Trophoblast cell (in vitro differentiated cells and primary cell): ENCODE data around the gene SPAG9.
A peak's percentile ranks its signal among the peaks of the same experiment; 100 is the strongest.

Experiments used
- DNase-seq, 2 donors: peaks; one replicate each; pipeline ENCODE4 v3.0.0-alpha.2; 2016
- H2AFZ ChIP-seq: 2 replicates; pipeline ENCODE4 v1.6.1; 2013; ENCODE audit warnings: low read length, moderate library complexity, mild to moderate bottlenecking; ENCODE audit not compliant: insufficient read depth, poor library complexity
- H2AK5ac ChIP-seq: 2 replicates; pipeline ENCODE4 v1.6.1; 2013; ENCODE audit warnings: mild to moderate bottlenecking, low read length
- H2BK120ac ChIP-seq: 2 replicates; pipeline ENCODE4 v1.6.1; 2013; ENCODE audit warnings: low read length, mild to moderate bottlenecking, moderate library complexity; ENCODE audit not compliant: insufficient read depth, poor library complexity
- H2BK12ac ChIP-seq: 2 replicates; pipeline ENCODE4 v1.6.1; 2013; ENCODE audit warnings: mild to moderate bottlenecking, low read length, moderate library complexity
- H2BK5ac ChIP-seq: 2 replicates; pipeline ENCODE4 v1.6.1; 2013; ENCODE audit warnings: low read length, low read depth, moderate library complexity, mild to moderate bottlenecking; ENCODE audit not compliant: poor library complexity
- H3K14ac ChIP-seq: 2 replicates; pipeline ENCODE4 v1.6.1; 2013; ENCODE audit warnings: mild to moderate bottlenecking, low read length
- H3K18ac ChIP-seq: 2 replicates; pipeline ENCODE4 v1.6.1; 2013; ENCODE audit warnings: mild to moderate bottlenecking, low read length
- H3K23ac ChIP-seq: 2 replicates; pipeline ENCODE4 v1.6.1; 2013; ENCODE audit warnings: low read length
- H3K27ac ChIP-seq: 2 replicates; pipeline ENCODE4 v1.5.1; 2013; ENCODE audit warnings: low read depth, mild to moderate bottlenecking, inconsistent platforms, low read length, moderate library complexity
- H3K27me3 ChIP-seq: 2 replicates; pipeline ENCODE4 v1.6.1; 2013; ENCODE audit warnings: inconsistent platforms, mild to moderate bottlenecking, low read length, moderate library complexity; ENCODE audit not compliant: insufficient read depth
- H3K36me3 ChIP-seq, 2 experiments: 1 replicate in 1 of 2; 2 replicates in 1 of 2; pipeline ENCODE4 v1.6.1; 2013; ENCODE audit warnings: low read length in 2 of 2, mild to moderate bottlenecking in 2 of 2, moderate library complexity in 1 of 2; ENCODE audit not compliant: insufficient read depth in 2 of 2, control insufficient read depth in 1 of 2
- H3K4ac ChIP-seq: 2 replicates; pipeline ENCODE4 v1.6.1; 2013; ENCODE audit warnings: low read depth, mild to moderate bottlenecking, low read length, moderate library complexity
- H3K4me1 ChIP-seq, 2 experiments: 1 replicate in 1 of 2; 2 replicates in 1 of 2; pipeline ENCODE4 v1.6.1; 2013; ENCODE audit warnings: low read length in 2 of 2, mild to moderate bottlenecking in 2 of 2, moderate library complexity in 1 of 2; ENCODE audit not compliant: insufficient read depth in 2 of 2, control insufficient read depth in 1 of 2
- H3K4me2 ChIP-seq: 2 replicates; pipeline ENCODE4 v1.6.1; 2013; ENCODE audit warnings: inconsistent platforms, mild to moderate bottlenecking, low read length, moderate library complexity
- H3K4me3 ChIP-seq: 2 replicates; pipeline ENCODE4 v1.5.1; 2013; ENCODE audit warnings: mild to moderate bottlenecking, low read depth, low read length, inconsistent platforms
- H3K79me1 ChIP-seq: one replicate; pipeline ENCODE4 v1.6.1; 2013; ENCODE audit warnings: low read length
- H3K79me2 ChIP-seq: 2 replicates; pipeline ENCODE4 v1.6.1; 2013; ENCODE audit warnings: low read length, mild to moderate bottlenecking; ENCODE audit not compliant: control insufficient read depth, insufficient read depth, poor library complexity
- H3K9ac ChIP-seq: 2 replicates; pipeline ENCODE4 v1.6.1; 2013; ENCODE audit warnings: mild to moderate bottlenecking, low read length
- H3K9me3 ChIP-seq: 2 replicates; pipeline ENCODE4 v1.6.1; 2013; ENCODE audit warnings: low read depth, mild to moderate bottlenecking, control low read depth, inconsistent platforms, low read length; ENCODE audit not compliant: insufficient read depth
- H4K12ac ChIP-seq: 2 replicates; pipeline ENCODE4 v1.6.1; 2013; ENCODE audit warnings: low read depth, mild to moderate bottlenecking, low read length, moderate library complexity
- H4K8ac ChIP-seq: 2 replicates; pipeline ENCODE4 v1.6.1; 2013; ENCODE audit warnings: low read depth, mild to moderate bottlenecking, low read length, moderate library complexity
- H4K91ac ChIP-seq: one replicate; pipeline ENCODE4 v1.6.1; 2013; ENCODE audit warnings: low read depth, mild to moderate bottlenecking, low read length, moderate library complexity
- WGBS: extraction: QIAGEN DNeasy Blood & Tissue Kit; methylation state at CpG from one replicate; pipeline ENCODE4 v1.1.7; 2013; ENCODE audit warnings: missing lambda C conversion rate; ENCODE audit not compliant: insufficient read length, insufficient coverage; ENCODE audit errors: extremely low coverage; 5-methylcytosine and 5-hydroxymethylcytosine counted together

Gene SPAG9

GRCh38 chr17:51004249-51004648 is 116.4 kb downstream of the SPAG9 start:
- no peak overlapping the region for H3K14ac ChIP-seq
- H3K4me2 ChIP-seq: no peak overlapping the region
- no peak overlapping the region for H3K4ac ChIP-seq
- no peak overlapping the region for H2BK5ac ChIP-seq
- H2BK120ac ChIP-seq: no peak overlapping the region
- H3K9me3 ChIP-seq: no peaks in the 10 kb centered on the region
- no peak overlapping the region for H3K23ac ChIP-seq
- no peak overlapping the region for H4K12ac ChIP-seq
- H3K9ac ChIP-seq: no peak overlapping the region
- no peaks in the 10 kb centered on the region for H3K79me1 ChIP-seq
- H3K18ac ChIP-seq: no peak overlapping the region
- H2AFZ ChIP-seq: no peak overlapping the region
- no peak for DNase-seq
- H3K36me3 ChIP-seq: peaks cover 6 to 17% of the 10 kb centered on the region in 2 experiments
- H3K27me3 ChIP-seq: no peaks in the 10 kb centered on the region
- peak overlapping the region; percentile 19 for H4K8ac ChIP-seq
- H2AK5ac ChIP-seq: no peak overlapping the region
- no peak overlapping the region for H4K91ac ChIP-seq
- H2BK12ac ChIP-seq: no peak overlapping the region
- H3K27ac ChIP-seq: no peak overlapping the region
- H3K4me3 ChIP-seq: no peak overlapping the region
- no peaks in the 10 kb centered on the region for H3K79me2 ChIP-seq
- no peaks in the 10 kb centered on the region for H3K4me1 ChIP-seq
- WGBS: no CpG with 5 or more reads among the region's 1 CpG

DNA sequence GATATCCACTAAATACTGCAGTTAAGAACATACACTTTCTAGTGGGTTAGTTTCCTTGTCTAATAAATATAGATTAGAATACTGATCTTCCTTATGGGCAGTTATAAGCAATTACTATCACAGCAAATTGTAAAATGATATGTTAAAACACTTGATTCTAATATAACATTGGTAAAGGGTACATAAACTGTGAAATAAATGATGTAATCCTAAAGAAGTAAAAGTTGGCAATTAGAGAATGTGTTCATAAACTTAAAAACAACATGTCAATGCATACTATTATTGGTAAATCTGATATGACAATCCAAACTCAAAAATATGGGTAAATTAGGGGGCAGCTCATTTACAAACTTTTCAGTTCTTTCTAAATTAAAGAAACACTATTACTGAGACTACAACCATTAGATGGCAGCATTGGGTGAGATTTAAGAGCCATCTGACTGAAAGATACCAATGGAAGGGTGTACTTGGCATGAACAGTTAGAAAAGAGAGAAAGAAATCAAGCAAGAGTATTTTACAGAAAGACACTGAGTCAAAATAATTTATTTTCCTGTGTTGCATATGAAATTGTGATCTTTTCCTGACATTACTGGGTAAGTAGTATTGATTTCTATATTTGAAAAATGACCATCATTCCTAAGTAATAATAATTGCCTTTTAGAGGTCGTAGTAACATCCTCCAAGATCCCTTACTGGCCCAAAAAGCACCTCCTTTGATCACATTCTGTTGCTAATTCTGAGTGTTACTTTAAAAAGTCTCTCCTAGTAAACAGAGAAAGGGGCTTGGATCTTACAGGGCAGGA is 119.6 kb downstream of the SPAG9 start:
- Histone ChIP-seq H3K27ac (no peak overlapping the region), H3K4me3 (no peak overlapping the region), H3K9ac (no peak overlapping the region), H4K8ac (no peak overlapping the region), H3K4me2 (no peak overlapping the region), H2BK5ac (no peak overlapping the region), H3K9me3 (no peaks in the 10 kb centered on the region), H3K18ac (no peak overlapping the region), H2AK5ac (no peak overlapping the region), H3K36me3 (peaks cover 13 to 22% of the 10 kb centered on the region in 2 experiments), H3K4me1 (no peaks in the 10 kb centered on the region), H3K4ac (no peak overlapping the region), H4K12ac (no peak overlapping the region), H2AFZ (no peak overlapping the region), H3K79me1 (no peaks in the 10 kb centered on the region), H3K23ac (no peak overlapping the region), H3K27me3 (no peaks in the 10 kb centered on the region), H2BK12ac (no peak overlapping the region), H2BK120ac (no peak overlapping the region), H4K91ac (no peak overlapping the region), H3K79me2 (no peaks in the 10 kb centered on the region), H3K14ac (no peak overlapping the region)
- DNase-seq: peak; percentile 6 to 80
- no CpG with 5 or more reads among the region's 1 CpG for WGBS

DNA sequence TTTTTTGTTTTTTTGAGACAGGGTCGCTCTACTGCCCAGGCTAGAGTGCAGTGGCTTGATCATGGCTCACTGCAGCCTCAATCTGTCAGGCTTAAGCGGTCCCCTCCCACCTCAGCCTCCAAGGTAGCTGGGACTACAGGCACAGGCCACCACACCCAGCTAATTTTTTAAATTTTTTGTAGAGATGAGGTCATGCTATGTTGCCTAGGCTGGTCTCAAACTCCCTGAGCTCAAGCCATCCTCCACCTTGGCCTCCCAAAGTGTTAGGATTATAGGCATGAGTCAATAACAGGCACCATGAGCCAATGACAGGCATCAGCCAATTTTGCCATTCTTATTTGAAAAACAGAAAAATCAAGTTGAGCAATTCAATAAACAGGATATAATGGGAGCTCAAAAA is 125.0 kb downstream of the SPAG9 start:
- no peak overlapping the region for H4K12ac ChIP-seq
- no peaks in the 10 kb centered on the region for H3K27me3 ChIP-seq
- H3K18ac ChIP-seq: no peak overlapping the region
- no peak overlapping the region for H3K4me3 ChIP-seq
- H3K9ac ChIP-seq: no peak overlapping the region
- peaks cover 35 to 38% of the 10 kb centered on the region in 2 experiments for H3K36me3 ChIP-seq
- no peak overlapping the region for H4K91ac ChIP-seq
- no peak overlapping the region for H2AK5ac ChIP-seq
- no peak overlapping the region for H2BK5ac ChIP-seq
- no peak overlapping the region for H2AFZ ChIP-seq
- no peak overlapping the region for H2BK12ac ChIP-seq
- H3K79me2 ChIP-seq: no peaks in the 10 kb centered on the region
- peak in 1 of 2 donors; percentile 43 for DNase-seq
- no peaks in the 10 kb centered on the region for H3K79me1 ChIP-seq
- H3K4ac ChIP-seq: no peak overlapping the region
- H3K23ac ChIP-seq: no peak overlapping the region
- no peak overlapping the region for H3K27ac ChIP-seq
- no peak overlapping the region for H4K8ac ChIP-seq
- no peak overlapping the region for H3K4me2 ChIP-seq
- WGBS: no CpG with 5 or more reads among the region's 2 CpGs
- no peak overlapping the region for H3K14ac ChIP-seq
- no peaks in the 10 kb centered on the region for H3K4me1 ChIP-seq
- H3K9me3 ChIP-seq: no peaks in the 10 kb centered on the region
- no peak overlapping the region for H2BK120ac ChIP-seq

DNA sequence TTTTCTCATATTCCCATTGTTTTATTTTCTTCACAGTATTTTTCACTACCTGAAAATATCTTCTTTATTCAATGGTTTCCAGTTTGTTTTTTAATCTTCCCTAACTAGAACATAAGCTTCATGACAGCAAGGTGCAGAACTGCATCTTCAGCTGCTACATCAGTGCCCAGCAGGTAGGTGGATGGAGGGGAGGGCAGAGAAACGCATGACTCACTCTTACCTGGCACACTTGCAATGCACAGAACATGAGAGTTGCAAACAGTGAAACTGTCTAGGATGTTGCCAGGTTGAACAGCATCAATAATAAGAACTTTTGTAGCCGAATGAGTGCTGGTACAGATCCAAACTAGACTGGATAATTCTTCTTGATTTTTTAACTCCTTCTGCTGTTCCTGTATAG is 127.1 kb downstream of the SPAG9 start:
- no peak overlapping the region for H3K4ac ChIP-seq
- peaks cover 36 to 46% of the 10 kb centered on the region in 2 experiments for H3K36me3 ChIP-seq
- no peak overlapping the region for H3K9ac ChIP-seq
- H3K4me1 ChIP-seq: no peaks in the 10 kb centered on the region
- no peak overlapping the region for H3K14ac ChIP-seq
- no peaks in the 10 kb centered on the region for H3K79me2 ChIP-seq
- DNase-seq: no peak
- no peak overlapping the region for H3K27ac ChIP-seq
- H3K9me3 ChIP-seq: no peaks in the 10 kb centered on the region
- no peak overlapping the region for H3K23ac ChIP-seq
- no peaks in the 10 kb centered on the region for H3K27me3 ChIP-seq
- H3K4me3 ChIP-seq: no peak overlapping the region
- H2AK5ac ChIP-seq: no peak overlapping the region
- no peak overlapping the region for H4K12ac ChIP-seq
- WGBS: no CpG with 5 or more reads among the region's 2 CpGs
- H3K18ac ChIP-seq: no peak overlapping the region
- no peak overlapping the region for H2BK12ac ChIP-seq
- H3K79me1 ChIP-seq: no peaks in the 10 kb centered on the region
- H2AFZ ChIP-seq: no peak overlapping the region
- no peak overlapping the region for H3K4me2 ChIP-seq
- H2BK120ac ChIP-seq: no peak overlapping the region
- H4K8ac ChIP-seq: no peak overlapping the region
- H4K91ac ChIP-seq: no peak overlapping the region
- H2BK5ac ChIP-seq: no peak overlapping the region
